Sigmoid colon (tissue), 7 donors: ENCODE results near the gene ACTL6B. TPM values are rescaled to one million over a fixed set of nuclear protein-coding genes. Genes with fewer than 3 reads are reported as not detected.

Experiments used
- DNase-seq: peaks from one replicate; pipeline ENCODE4 v3.0.0-alpha.2; 2019
- H3K27ac ChIP-seq, 4 donors: fragments of 200-600 bp; sonication (generic); one replicate each; pipeline ENCODE4 v1.5.1; 2016 to 2019; ENCODE audit warnings: mild to moderate bottlenecking in 1 of 4
- H3K27me3 ChIP-seq, 3 donors: fragments of 200-600 bp; sonication (generic); one replicate each; pipeline ENCODE4 v1.5.1; 2019; ENCODE audit warnings: mild to moderate bottlenecking in 1 of 3
- H3K36me3 ChIP-seq, 4 donors: fragments of 200-600 bp; sonication (generic); one replicate each; pipeline ENCODE4 v1.5.1; 2016 to 2019
- H3K4me1 ChIP-seq, 4 donors: fragments of 200-600 bp; sonication (generic); one replicate each; pipeline ENCODE4 v1.5.1; 2017 to 2019
- H3K4me3 ChIP-seq, 4 donors: fragments of 200-600 bp; sonication (generic); one replicate each; pipeline ENCODE4 v1.5.1; 2017 to 2019; ENCODE audit warnings: mild to moderate bottlenecking in 2 of 4, moderate library complexity in 1 of 4
- H3K9me3 ChIP-seq, 4 donors: fragments of 200-600 bp in 3 of 4; sonication (generic) in 3 of 4; one replicate each; pipeline versions ENCODE4 v1.5.1 to v1.6.1; 2013 to 2019
- CTCF ChIP-seq, 4 experiments: fragments of 450-650 bp in 3 of 4; fragments of 200-600 bp in 1 of 4; IDR thresholded peaks; one replicate each; pipeline ENCODE4 v1.5.1; 2016 to 2019; ENCODE audit warnings: antibody characterized with exemption in 4 of 4, mild to moderate bottlenecking in 3 of 4, moderate library complexity in 2 of 4
- EP300 ChIP-seq, 4 donors: sonication (generic); formaldehyde crosslinking; IDR thresholded peaks; one replicate each; pipeline ENCODE4 v1.6.1; 2017; ENCODE audit warnings: antibody characterized with exemption in 4 of 4
- POLR2A ChIP-seq, 2 donors: fragments of 450-650 bp; IDR thresholded peaks; one replicate each; pipeline ENCODE4 v1.6.1; 2016; ENCODE audit warnings: antibody characterized with exemption in 2 of 2, mild to moderate bottlenecking in 2 of 2, moderate library complexity in 2 of 2
- POLR2AphosphoS5 ChIP-seq, 4 donors: sonication (generic); formaldehyde crosslinking; IDR thresholded peaks; one replicate each; pipeline ENCODE4 v1.6.1; 2017; ENCODE audit warnings: antibody characterized with exemption in 4 of 4
- WGBS, 2 donors: extraction: QIAGEN DNeasy Blood & Tissue Kit; methylation state at CpG; one replicate each; pipeline ENCODE4 v1.1.7; 2013; 5-methylcytosine and 5-hydroxymethylcytosine counted together
- intact Hi-C: fragments of 100-400 bp; cut with DNase I; formaldehyde crosslinking; loops from one replicate; pipeline ENCODE4 v1.15.1; 2023
- polyA plus RNA-seq, 3 donors: library from polyadenylated mRNA; stranded (reverse); fragments of 200-250 nt; gene quantifications; one replicate each; pipeline ENCODE4 v1.2.3, GENCODE V29; 2013
- total RNA-seq, 4 donors: library from RNA; depleted of rRNA; stranded (reverse); fragments of >200 nt; gene quantifications; one replicate each; pipeline ENCODE4 v1.1.0, GENCODE V29; 2016
- donor health status: healthy with polysubstance abuse.
- donor health status: Bipolar disorder and iron deficiency.
- donor health status: healthy.

Gene ACTL6B
- total and polyA plus RNA-seq, 7 donors: 0.58 to 0.71 (median 0.68) TPM; not detected in 4

GRCh38 chr7:100630066-100630465 is 26.2 kb downstream of the ACTL6B start:
- no peak overlapping the region for H3K4me3 ChIP-seq
- H3K4me1 ChIP-seq: peaks cover 0 to 25% (median 21%) of the 10 kb centered on the region in 4 donors
- no peak overlapping the region for H3K27ac ChIP-seq
- no peak for DNase-seq
- H3K27me3 ChIP-seq: peaks cover 9 to 45% (median 32%) of the 10 kb centered on the region in 3 donors
- WGBS, 2 donors: 90 to 97% methylated on average over 4 of the region's 4 CpGs
- intact Hi-C loops: no loop called here
- H3K9me3 ChIP-seq: no peaks in the 10 kb centered on the region
- TF ChIP-seq EP300 (IDR thresholded peaks at IDR 0.05) (no peak), POLR2AphosphoS5 (IDR thresholded peaks at IDR 0.05) (no peak), POLR2A (IDR thresholded peaks at IDR 0.05) (no peak), CTCF (IDR thresholded peaks at IDR 0.05) (no peak)
- no peaks in the 10 kb centered on the region for H3K36me3 ChIP-seq

- H3K36me3 ChIP-seq: no peaks in the 10 kb centered on the region
- DNase-seq: no peak
- H3K4me1 ChIP-seq: peaks cover 0 to 25% (median 21%) of the 10 kb centered on the region in 4 donors
- 77 to 84% methylated on average over 11 of the region's 11 CpGs for WGBS, 2 donors
- TF ChIP-seq POLR2A (IDR thresholded peaks at IDR 0.05) (no peak), POLR2AphosphoS5 (IDR thresholded peaks at IDR 0.05) (no peak), CTCF (IDR thresholded peaks at IDR 0.05) (no peak), EP300 (IDR thresholded peaks at IDR 0.05) (no peak)
- no peaks in the 10 kb centered on the region for H3K9me3 ChIP-seq
- no peak overlapping the region for H3K4me3 ChIP-seq
- no peak overlapping the region for H3K27ac ChIP-seq
- peaks cover 8 to 40% (median 30%) of the 10 kb centered on the region in 3 donors for H3K27me3 ChIP-seq
- intact Hi-C loops: loop anchor here (5.0 kb wide), 1 partner anchor 43 kb away; the partner anchor contains the start of gene GNB2
These were observed 27.0 kb downstream of the ACTL6B start for GRCh38 chr7:100629117-100629716.

GRCh38 chr7:100627238-100627549 is 29.1 kb downstream of the ACTL6B start:
- Histone ChIP-seq H3K4me3 (no peak overlapping the region), H3K9me3 (no peaks in the 10 kb centered on the region), H3K36me3 (no peaks in the 10 kb centered on the region), H3K27ac (no peak overlapping the region), H3K4me1 (peaks cover 0 to 13% (median 11%) of the 10 kb centered on the region in 4 donors), H3K27me3 (peaks cover 0 to 20% (median 15%) of the 10 kb centered on the region in 3 donors)
- TF ChIP-seq POLR2A (IDR thresholded peaks at IDR 0.05): no peak
- TF ChIP-seq POLR2AphosphoS5 (IDR thresholded peaks at IDR 0.05): no peak
- TF ChIP-seq EP300 (IDR thresholded peaks at IDR 0.05): no peak
- TF ChIP-seq CTCF (IDR thresholded peaks at IDR 0.05): no peak
- DNase-seq: no peak
- intact Hi-C loops: loop anchor here (5.0 kb wide), 1 partner anchor 45 kb away; the partner anchor contains the start of gene GNB2
- WGBS, 2 donors: 88 to 94% methylated on average over 21 of the region's 21 CpGs

- intact Hi-C loops: loop anchor here (5.0 kb wide), 1 partner anchor 46 kb away; the partner anchor contains the start of gene GNB2
- peaks cover 0 to 13% (median 11%) of the 10 kb centered on the region in 4 donors for H3K4me1 ChIP-seq
- TF ChIP-seq POLR2A (IDR thresholded peaks at IDR 0.05) (no peak), EP300 (IDR thresholded peaks at IDR 0.05) (no peak), POLR2AphosphoS5 (IDR thresholded peaks at IDR 0.05) (no peak), CTCF (IDR thresholded peaks at IDR 0.05) (no peak)
- 4 to 5% methylated on average over 37 of the region's 37 CpGs for WGBS, 2 donors
- peak overlapping the region; percentile 5 to 41 (median 26) for H3K4me3 ChIP-seq
- H3K36me3 ChIP-seq: no peaks in the 10 kb centered on the region
- peak; percentile 93 for DNase-seq
- no peaks in the 10 kb centered on the region for H3K9me3 ChIP-seq
- peak overlapping the region in 1 of 4 donors; percentile 19 for H3K27ac ChIP-seq
- H3K27me3 ChIP-seq: peaks cover 0 to 15% (median 10%) of the 10 kb centered on the region in 3 donors
These were observed 29.6 kb downstream of the ACTL6B start for GRCh38 chr7:100626530-100627237.
